ENCODE results near the gene KIF16B.

DNA sequence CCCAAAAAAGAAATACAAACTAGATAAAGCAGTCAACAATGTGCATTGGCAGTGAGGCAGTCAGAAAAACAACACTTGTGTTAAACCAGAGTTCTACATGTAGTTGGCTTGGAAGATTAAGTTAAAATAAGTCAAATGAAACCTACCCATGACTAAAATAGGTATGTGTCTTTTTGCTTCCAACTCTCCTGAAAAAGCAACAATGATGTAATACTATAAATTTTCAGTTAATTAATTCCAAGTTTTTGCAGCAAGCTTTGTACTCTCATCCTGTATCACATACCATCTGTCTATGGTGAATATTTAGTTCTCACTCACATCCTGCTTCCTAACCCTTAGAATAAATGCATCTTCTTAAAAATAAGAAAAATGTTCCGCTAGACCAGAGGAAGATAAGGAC is 261.5 kb downstream of the KIF16B start:
- TF ChIP-seq CTCF (CRISPR knock-in tag; IDR thresholded peaks at IDR 0.05) = no peak
- no peak for TF ChIP-seq FOXJ3 (CRISPR knock-in tag; IDR thresholded peaks at IDR 0.05; ENCODE audit: borderline replicate concordance)
- TF ChIP-seq ZNF709 (CRISPR knock-in tag; IDR thresholded peaks at IDR 0.05) = no peak
- no peak for TF ChIP-seq YY1 (IDR thresholded peaks at IDR 0.05; ENCODE audit: insufficient read depth, insufficient replicate concordance, low read depth, low read length)
- TF ChIP-seq MTF2 (CRISPR knock-in tag; IDR thresholded peaks at IDR 0.05; ENCODE audit: borderline replicate concordance) = no peak
- TF ChIP-seq ZFP36L2 (CRISPR knock-in tag; IDR thresholded peaks at IDR 0.05) = no peak
- no peak for TF ChIP-seq MEF2D (CRISPR knock-in tag; IDR thresholded peaks at IDR 0.05)
